ENCODE data around the gene LSM3. TPM values are rescaled to one million over a fixed set of nuclear protein-coding genes. Genes with fewer than 3 reads are reported as not detected.

The LSM3 gene
- total RNA-seq, 1 donor from 2014 or later: 10.0 TPM

DNA sequence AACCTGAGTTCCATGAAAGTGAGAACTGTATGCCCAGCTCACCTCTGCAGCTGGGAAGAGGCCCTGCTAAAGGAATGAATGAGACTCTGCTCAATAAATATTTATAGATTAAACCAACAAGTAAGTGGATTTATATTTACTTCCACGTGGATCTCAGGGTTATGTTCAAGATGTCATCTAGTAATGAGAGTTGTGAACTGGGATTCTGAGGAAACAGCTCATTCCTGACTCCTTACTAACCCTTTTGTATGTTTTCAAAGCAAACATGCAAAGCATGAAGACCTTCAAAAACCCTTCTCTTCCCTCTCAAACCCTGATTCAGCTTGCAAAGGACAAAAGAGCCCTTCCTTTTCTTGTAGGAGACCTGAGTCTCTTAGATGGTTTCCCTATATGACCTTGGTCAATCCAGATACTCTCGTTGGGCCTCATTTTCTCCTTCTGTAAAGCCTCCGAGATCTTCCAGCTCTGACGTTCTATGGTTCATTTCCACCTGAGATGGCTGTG, 53.4 kb downstream of the LSM3 start:
- peaks cover 5% of the 10 kb centered on the region for H3K36me3 Mint-ChIP-seq (ENCODE audit: unreplicated experiment)
- no peak for DNase-seq (ENCODE audit: extremely low spot score, unreplicated experiment)
- no peak overlapping the region for H3K27ac Mint-ChIP-seq (ENCODE audit: unreplicated experiment)
- no peaks in the 10 kb centered on the region for H3K27me3 Mint-ChIP-seq (ENCODE audit: unreplicated experiment)
- TF ChIP-seq, protein P1, sequence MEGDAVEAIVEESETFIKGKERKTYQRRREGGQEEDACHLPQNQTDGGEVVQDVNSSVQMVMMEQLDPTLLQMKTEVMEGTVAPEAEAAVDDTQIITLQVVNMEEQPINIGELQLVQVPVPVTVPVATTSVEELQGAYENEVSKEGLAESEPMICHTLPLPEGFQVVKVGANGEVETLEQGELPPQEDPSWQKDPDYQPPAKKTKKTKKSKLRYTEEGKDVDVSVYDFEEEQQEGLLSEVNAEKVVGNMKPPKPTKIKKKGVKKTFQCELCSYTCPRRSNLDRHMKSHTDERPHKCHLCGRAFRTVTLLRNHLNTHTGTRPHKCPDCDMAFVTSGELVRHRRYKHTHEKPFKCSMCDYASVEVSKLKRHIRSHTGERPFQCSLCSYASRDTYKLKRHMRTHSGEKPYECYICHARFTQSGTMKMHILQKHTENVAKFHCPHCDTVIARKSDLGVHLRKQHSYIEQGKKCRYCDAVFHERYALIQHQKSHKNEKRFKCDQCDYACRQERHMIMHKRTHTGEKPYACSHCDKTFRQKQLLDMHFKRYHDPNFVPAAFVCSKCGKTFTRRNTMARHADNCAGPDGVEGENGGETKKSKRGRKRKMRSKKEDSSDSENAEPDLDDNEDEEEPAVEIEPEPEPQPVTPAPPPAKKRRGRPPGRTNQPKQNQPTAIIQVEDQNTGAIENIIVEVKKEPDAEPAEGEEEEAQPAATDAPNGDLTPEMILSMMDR (IDR thresholded peaks at IDR 0.05): no peak
- H3K4me1 Mint-ChIP-seq (ENCODE audit: unreplicated experiment): peaks cover 39% of the 10 kb centered on the region
- H3K9me3 Mint-ChIP-seq (ENCODE audit: unreplicated experiment): peaks cover 11% of the 10 kb centered on the region
- H3K4me3 Mint-ChIP-seq (ENCODE audit: unreplicated experiment): no peak overlapping the region

DNA sequence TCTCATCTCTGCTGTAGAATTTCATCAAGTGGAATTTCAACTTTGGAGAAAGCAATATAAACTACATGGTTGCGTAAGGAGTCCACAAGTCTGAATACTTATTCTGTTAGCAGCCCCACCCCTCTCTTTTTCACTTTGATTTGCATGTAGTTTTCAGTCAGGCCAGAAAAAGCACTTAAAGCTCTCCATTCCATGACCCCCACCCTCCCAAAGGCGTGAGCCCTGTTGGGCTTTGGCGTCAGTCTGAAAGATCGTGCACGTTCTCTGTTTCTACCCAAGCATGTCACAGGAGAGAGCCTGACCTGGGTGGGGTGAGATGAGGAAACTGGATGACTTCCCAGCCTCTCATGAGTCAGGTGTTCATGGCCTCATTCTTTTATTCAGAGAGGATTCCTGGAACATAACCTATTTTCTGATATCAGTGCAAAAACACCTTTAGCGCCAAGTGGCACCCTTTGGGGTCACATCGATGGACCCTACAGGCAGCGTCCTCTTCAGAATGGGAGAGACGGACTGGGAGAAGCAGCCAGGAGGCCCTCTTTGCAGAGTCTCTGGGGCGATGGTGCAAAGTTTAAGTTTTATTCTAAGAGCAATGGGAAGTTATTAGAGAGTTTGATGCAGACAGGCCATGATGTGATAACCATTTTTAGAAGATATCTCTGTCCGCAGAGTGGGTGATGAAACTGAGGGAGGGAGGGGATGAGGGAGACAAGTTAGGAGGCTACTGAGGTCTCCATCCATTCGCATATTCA, 55.8 kb downstream of the LSM3 start:
- peaks cover 5% of the 10 kb centered on the region for H3K36me3 Mint-ChIP-seq (ENCODE audit: unreplicated experiment)
- no peak overlapping the region for H3K4me3 Mint-ChIP-seq (ENCODE audit: unreplicated experiment)
- H3K4me1 Mint-ChIP-seq (ENCODE audit: unreplicated experiment): peaks cover 23% of the 10 kb centered on the region
- DNase-seq (ENCODE audit: extremely low spot score, unreplicated experiment): peak; percentile 51
- H3K27ac Mint-ChIP-seq (ENCODE audit: unreplicated experiment): no peak overlapping the region
- TF ChIP-seq, protein P1 (IDR thresholded peaks at IDR 0.05): no peak
- no peaks in the 10 kb centered on the region for H3K27me3 Mint-ChIP-seq (ENCODE audit: unreplicated experiment)
- H3K9me3 Mint-ChIP-seq (ENCODE audit: unreplicated experiment): peaks cover 11% of the 10 kb centered on the region

DNA sequence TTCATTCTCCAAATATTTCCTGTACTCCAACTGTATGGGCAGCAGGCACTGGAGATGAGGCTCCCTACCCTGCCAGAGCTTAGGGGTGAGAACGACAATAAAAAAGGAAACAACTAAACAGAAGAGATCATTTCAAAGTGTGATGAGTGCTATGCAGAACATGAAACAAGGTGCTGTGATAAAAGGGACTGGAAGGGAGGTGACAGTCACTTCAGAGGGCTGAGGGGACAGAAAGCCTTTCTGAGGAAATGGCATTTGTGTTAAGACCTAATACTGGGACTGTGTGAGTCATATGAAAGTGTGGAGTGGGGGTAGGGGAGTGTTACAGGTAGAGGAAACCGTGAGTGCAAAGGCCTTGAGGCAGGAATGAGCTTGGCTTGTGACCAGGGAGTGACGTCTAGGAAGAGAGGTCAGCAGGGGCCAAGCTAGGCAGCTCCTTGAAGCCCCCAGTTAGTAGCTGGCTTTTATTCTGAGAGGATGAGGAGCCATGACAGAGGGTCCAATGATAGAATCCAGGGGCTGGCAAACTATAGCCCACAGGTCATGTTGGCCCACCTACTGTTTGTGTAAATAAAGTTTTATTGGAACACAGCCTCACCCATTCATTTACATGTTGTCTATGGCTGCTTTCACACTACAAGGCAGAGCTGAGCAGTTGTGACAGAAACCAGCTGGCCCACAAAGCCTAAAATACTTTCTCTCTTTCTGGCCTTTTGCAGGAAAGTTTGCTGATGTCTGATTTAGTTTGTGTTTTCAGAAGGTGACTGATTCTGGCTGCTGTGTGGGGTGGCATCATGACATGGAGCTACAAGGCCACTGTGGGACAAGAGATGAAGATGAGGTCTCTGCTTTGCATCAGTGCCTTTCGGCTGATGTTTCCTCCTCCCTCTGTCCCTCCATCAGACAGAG, 56.6 kb downstream of the LSM3 start:
- DNase-seq (ENCODE audit: extremely low spot score, unreplicated experiment): peak; percentile 49
- H3K27ac Mint-ChIP-seq (ENCODE audit: unreplicated experiment): no peak overlapping the region
- H3K27me3 Mint-ChIP-seq (ENCODE audit: unreplicated experiment): no peaks in the 10 kb centered on the region

DNA sequence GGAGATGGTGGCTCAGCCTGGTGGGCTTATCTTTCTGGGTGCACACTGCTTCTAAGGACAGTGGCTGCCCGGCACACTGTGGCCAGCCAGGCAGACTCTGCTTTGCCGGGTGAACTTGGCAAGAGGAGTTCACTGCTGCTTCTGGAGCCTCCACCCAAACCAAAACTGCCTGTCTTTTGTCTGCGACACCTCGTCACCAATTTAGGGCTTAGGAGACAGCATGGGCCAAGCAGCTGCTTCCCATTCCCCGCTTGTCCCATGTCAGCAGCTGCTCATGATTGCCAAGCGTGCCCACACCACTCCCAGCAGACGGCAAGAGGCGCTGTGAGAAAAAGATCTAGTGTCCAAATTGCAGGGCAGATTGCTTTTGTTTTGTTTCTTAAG, 57.3 kb downstream of the LSM3 start:
- Mint-ChIP-seq H3K27me3 (ENCODE audit: unreplicated experiment) (no peaks in the 10 kb centered on the region), H3K27ac (ENCODE audit: unreplicated experiment) (no peak overlapping the region), H3K36me3 (ENCODE audit: unreplicated experiment) (peaks cover 3% of the 10 kb centered on the region), H3K9me3 (ENCODE audit: unreplicated experiment) (peaks cover 11% of the 10 kb centered on the region), H3K4me3 (ENCODE audit: unreplicated experiment) (no peak overlapping the region), H3K4me1 (ENCODE audit: unreplicated experiment) (peaks cover 18% of the 10 kb centered on the region)
- TF ChIP-seq, protein P1 (IDR thresholded peaks at IDR 0.05): no peak
- peak; percentile 68 for DNase-seq (ENCODE audit: extremely low spot score, unreplicated experiment)

More for the DNA sequence above, 56.6 kb downstream of the LSM3 start:
- TF ChIP-seq, protein P1 (IDR thresholded peaks at IDR 0.05): no peak
- H3K4me1 Mint-ChIP-seq (ENCODE audit: unreplicated experiment): peaks cover 19% of the 10 kb centered on the region
- H3K36me3 Mint-ChIP-seq (ENCODE audit: unreplicated experiment): peaks cover 3% of the 10 kb centered on the region
- no peak overlapping the region for H3K4me3 Mint-ChIP-seq (ENCODE audit: unreplicated experiment)
- peaks cover 11% of the 10 kb centered on the region for H3K9me3 Mint-ChIP-seq (ENCODE audit: unreplicated experiment)

DNA sequence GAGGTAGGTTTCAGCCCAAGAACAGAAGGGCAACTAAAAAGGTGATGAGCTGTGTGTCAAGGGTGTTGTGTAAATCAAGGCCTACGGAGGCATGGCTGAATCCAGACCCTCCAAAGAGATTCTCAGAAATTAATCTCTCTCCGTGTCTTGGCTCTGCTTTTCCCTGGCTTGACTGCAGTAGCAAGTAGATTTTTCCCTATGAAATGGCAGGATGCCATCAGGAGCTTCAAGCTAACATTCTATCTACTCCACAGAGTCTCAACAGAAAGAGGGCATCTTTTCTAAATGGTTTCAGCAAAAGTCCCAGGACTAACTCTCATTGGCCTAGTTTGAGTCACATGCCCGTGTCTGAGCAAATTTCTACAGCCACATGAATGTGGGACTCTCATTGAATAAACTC, 58.3 kb downstream of the LSM3 start:
- H3K36me3 Mint-ChIP-seq (ENCODE audit: unreplicated experiment): peaks cover 3% of the 10 kb centered on the region
- TF ChIP-seq, protein P1 (IDR thresholded peaks at IDR 0.05): no peak
- H3K4me1 Mint-ChIP-seq (ENCODE audit: unreplicated experiment): peaks cover 11% of the 10 kb centered on the region
- no peak overlapping the region for H3K27ac Mint-ChIP-seq (ENCODE audit: unreplicated experiment)
- H3K9me3 Mint-ChIP-seq (ENCODE audit: unreplicated experiment): peaks cover 11% of the 10 kb centered on the region
- DNase-seq (ENCODE audit: extremely low spot score, unreplicated experiment): peak; percentile 11
- H3K27me3 Mint-ChIP-seq (ENCODE audit: unreplicated experiment): no peaks in the 10 kb centered on the region
- no peak overlapping the region for H3K4me3 Mint-ChIP-seq (ENCODE audit: unreplicated experiment)

Measured in osteocyte (in vitro differentiated cells).